ENCODE measurements around the gene NCKAP1.
"Not testable (repeated sequence)": the region's sequence is repeated elsewhere in the genome, so short reads cannot be mapped to it uniquely, and the experiment has no call there.

Gene NCKAP1

GRCh38 chr2:182966356-182966755 lies 71.9 kb downstream of the NCKAP1 start:
- DNase-seq; in situ Hi-C loops (cut with HindIII; ENCODE audit: low pct_ligation_motif_present, low pct_unique_long_range_greater_than_20kb, low sequenced_read_pairs): not testable (repeated sequence)

DNA sequence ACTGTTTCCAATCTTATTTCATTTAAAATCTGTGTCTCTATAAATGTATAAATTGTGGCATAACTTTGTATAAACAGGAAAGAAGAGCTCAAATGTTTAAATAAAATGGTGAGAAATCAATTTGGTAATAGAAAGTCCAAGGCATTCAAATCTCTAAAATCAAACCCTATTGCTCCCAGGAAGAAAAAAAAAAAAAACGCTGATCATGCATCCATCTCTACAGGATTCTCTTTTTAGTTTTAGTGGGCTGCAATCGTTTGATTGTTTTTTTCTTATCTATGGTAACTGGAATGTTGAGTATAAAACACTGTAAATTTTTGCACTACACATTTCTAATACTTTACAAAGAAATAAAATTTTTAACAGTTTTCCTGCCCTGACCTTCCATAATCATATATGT lies 75.6 kb downstream of the NCKAP1 start:
- no peak for DNase-seq
- in situ Hi-C loops (cut with HindIII; ENCODE audit: low pct_ligation_motif_present, low pct_unique_long_range_greater_than_20kb, low sequenced_read_pairs), result no loop called here

DNA sequence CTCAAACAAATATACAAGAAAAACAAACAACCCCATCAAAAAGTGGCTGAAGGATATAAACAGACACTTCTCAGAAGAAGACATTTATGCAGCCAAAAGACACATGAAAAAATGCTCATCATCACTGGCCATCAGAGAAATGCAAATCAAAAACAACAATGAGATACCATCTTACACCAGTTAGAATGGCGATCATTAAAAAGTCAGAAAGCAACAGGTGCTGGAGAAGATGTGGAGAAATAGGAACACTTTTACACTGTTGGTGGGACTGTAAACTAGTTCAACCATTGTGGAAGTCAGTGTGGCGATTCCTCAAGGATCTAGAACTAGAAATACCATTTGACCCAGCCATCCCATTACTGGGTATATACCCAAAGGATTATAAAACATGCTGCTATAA lies 77.4 kb downstream of the NCKAP1 start:
- in situ Hi-C loops (cut with HindIII; ENCODE audit: low pct_ligation_motif_present, low pct_unique_long_range_greater_than_20kb, low sequenced_read_pairs); DNase-seq: not testable (repeated sequence)

- in situ Hi-C loops (cut with HindIII; ENCODE audit: low pct_ligation_motif_present, low pct_unique_long_range_greater_than_20kb, low sequenced_read_pairs), result no loop called here
- DNase-seq, result no peak
Measured at GRCh38 chr2:182954789-182955188, 83.5 kb downstream of the NCKAP1 start.

GRCh38 chr2:182952741-182953450 lies 85.4 kb downstream of the NCKAP1 start:
- no peak for DNase-seq
- in situ Hi-C loops (cut with HindIII; ENCODE audit: low pct_ligation_motif_present, low pct_unique_long_range_greater_than_20kb, low sequenced_read_pairs), result no loop called here

- no peak for DNase-seq
- in situ Hi-C loops (cut with HindIII; ENCODE audit: low pct_ligation_motif_present, low pct_unique_long_range_greater_than_20kb, low sequenced_read_pairs), result no loop called here
Measured at GRCh38 chr2:182951948-182952663, 86.2 kb downstream of the NCKAP1 start.

DNA sequence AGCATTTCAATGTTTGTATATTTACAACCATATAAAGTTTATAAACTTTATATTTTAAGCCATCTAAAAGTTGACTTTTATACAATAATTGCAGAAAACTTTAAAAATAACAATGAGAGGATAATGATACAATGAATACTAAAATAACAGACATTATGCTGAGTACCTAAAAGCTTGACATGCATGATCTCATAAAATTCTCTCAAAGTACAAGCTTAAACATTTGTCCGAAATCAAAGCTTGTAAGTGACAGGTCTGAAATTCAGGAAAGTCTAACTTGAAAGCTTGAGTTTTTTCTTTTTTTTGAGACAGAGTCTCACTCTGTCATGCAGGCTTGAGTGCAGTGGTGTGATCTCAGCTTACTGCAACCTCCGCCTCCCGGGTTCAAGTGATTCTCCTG lies 87.7 kb downstream of the NCKAP1 start:
- no peak for DNase-seq
- in situ Hi-C loops (cut with HindIII; ENCODE audit: low pct_ligation_motif_present, low pct_unique_long_range_greater_than_20kb, low sequenced_read_pairs), result no loop called here

DNA sequence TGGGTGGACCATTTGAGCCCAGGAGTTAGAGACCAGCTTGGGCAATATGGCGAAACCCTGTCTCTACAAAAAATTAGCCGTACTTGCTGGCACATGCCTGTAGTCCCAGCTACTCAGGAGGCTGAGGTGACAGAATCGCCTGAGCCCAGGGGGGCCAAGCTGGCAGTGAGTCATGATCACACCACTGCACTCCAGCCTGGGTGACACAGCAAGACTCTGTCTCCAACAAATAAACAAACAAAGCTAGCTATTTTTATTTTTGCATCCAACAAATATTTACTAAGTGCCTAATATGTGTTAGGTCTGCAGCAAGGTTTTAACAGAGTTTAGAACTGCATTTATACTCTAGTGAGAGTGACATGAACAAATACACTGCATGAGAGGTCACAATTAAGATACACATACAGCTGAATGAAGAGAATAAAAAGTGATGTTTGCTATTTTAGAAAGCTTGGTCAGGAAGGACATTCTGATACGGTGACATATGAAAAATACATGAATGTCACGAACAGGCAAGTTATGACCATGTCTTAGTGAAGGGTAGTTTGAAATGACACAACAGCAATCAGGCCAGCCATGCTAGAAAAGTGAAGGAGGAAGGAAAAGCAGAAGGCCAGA lies 88.6 kb downstream of the NCKAP1 start:
- in situ Hi-C loops (cut with HindIII; ENCODE audit: low pct_ligation_motif_present, low pct_unique_long_range_greater_than_20kb, low sequenced_read_pairs), result no loop called here
- DNase-seq, result peak; percentile 57

- in situ Hi-C loops (cut with HindIII; ENCODE audit: low pct_ligation_motif_present, low pct_unique_long_range_greater_than_20kb, low sequenced_read_pairs), result no loop called here
- DNase-seq, result no peak
Measured at GRCh38 chr2:182949052-182949451, 89.2 kb downstream of the NCKAP1 start.

DNA sequence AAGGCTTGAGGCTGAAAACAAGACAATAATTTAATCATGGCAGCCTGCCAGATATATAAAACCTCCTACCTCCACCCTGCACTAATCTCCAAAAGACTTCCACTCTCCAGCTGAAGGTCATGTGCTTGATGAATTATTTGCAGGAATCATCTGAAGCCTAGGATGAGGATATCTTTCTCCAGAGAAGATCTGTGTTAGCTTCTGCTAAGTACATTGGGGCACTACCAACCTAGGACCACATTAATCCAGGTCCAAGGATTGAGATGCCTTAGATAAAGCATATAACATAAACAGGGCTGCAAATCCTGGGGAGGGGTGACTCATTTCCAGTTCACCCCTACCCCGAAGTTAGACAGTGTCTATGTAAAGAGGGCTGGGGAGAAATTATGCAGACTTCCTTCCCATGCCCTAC lies 91.3 kb downstream of the NCKAP1 start:
- in situ Hi-C loops (cut with HindIII; ENCODE audit: low pct_ligation_motif_present, low pct_unique_long_range_greater_than_20kb, low sequenced_read_pairs), result no loop called here
- no peak for DNase-seq

DNA sequence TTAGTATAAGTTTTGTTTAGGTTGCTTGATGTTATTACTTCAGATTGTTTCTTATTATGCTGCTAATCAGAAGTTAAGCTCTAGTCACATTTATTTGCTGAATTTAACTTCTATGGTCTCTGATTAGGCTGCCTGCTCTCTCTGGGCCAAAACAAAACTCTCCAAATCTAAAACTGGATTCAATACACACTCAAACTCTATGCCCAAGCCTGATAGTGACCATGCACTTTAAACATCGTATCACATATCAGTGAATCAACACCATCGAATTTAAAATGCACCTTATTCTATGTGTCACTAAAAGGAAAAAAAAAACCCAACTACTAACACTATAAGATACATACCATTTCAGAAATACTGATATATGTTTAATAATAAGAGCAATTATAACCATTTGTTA lies 94.9 kb downstream of the NCKAP1 start:
- in situ Hi-C loops (cut with HindIII; ENCODE audit: low pct_ligation_motif_present, low pct_unique_long_range_greater_than_20kb, low sequenced_read_pairs), result no loop called here

DNA sequence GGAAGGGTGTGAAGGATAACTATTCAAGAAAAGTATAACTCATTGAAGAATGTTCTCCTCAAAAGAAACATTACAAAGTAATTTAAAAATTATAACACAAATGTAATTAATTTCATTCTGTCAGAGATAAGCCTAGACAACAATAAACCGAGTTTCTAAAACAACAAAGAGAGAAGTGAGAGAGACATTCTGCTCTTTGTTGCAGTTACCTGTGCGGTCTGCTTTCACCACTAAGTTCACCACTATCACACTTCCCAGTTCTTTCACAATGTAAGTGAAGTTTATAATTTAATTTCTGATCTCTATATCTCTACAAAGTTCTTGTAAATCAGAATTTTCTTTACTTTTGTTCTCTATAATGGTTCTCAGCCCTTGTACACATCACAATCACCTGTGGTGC lies 95.5 kb downstream of the NCKAP1 start:
- no peak for DNase-seq
- in situ Hi-C loops (cut with HindIII; ENCODE audit: low pct_ligation_motif_present, low pct_unique_long_range_greater_than_20kb, low sequenced_read_pairs), result no loop called here

More for the DNA sequence above, 94.9 kb downstream of the NCKAP1 start:
- no peak for DNase-seq

GRCh38 chr2:182941919-182942318 lies 96.3 kb downstream of the NCKAP1 start:
- in situ Hi-C loops (cut with HindIII; ENCODE audit: low pct_ligation_motif_present, low pct_unique_long_range_greater_than_20kb, low sequenced_read_pairs), result no loop called here
- DNase-seq, result no peak

GRCh38 chr2:182941121-182941722 lies 97.0 kb downstream of the NCKAP1 start:
- no peak for DNase-seq
- in situ Hi-C loops (cut with HindIII; ENCODE audit: low pct_ligation_motif_present, low pct_unique_long_range_greater_than_20kb, low sequenced_read_pairs), result no loop called here

GRCh38 chr2:182937870-182938269 lies 100.4 kb downstream of the NCKAP1 start:
- no peak for DNase-seq
- in situ Hi-C loops (cut with HindIII; ENCODE audit: low pct_ligation_motif_present, low pct_unique_long_range_greater_than_20kb, low sequenced_read_pairs), result no loop called here

GRCh38 chr2:182933629-182934028 lies 104.6 kb downstream of the NCKAP1 start:
- DNase-seq, result no peak
- in situ Hi-C loops (cut with HindIII; ENCODE audit: low pct_ligation_motif_present, low pct_unique_long_range_greater_than_20kb, low sequenced_read_pairs), result no loop called here

DNA sequence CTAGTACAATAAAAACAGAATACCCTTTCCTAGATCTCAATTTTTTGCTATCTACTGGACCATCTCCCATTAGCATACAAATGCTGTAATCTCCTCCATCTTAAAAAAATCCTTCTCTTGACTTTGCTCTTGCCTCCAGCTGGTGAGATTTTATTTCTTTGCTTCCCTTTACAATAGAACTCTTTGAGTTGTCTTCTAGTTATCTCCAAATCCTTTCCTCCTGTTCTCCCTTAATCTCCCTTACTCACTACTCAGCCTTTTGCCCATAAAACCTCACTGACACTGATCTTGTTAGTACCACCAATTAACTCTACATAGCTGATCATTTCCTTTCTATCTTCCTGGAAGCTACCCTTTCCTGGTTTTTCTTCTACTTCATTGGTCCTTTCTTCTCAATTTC lies 108.3 kb downstream of the NCKAP1 start:
- DNase-seq, result no peak
- in situ Hi-C loops (cut with HindIII; ENCODE audit: low pct_ligation_motif_present, low pct_unique_long_range_greater_than_20kb, low sequenced_read_pairs), result no loop called here

- no peak for DNase-seq
- in situ Hi-C loops (cut with HindIII; ENCODE audit: low pct_ligation_motif_present, low pct_unique_long_range_greater_than_20kb, low sequenced_read_pairs), result no loop called here
Measured at GRCh38 chr2:182924306-182924705, 114.0 kb downstream of the NCKAP1 start.

DNA sequence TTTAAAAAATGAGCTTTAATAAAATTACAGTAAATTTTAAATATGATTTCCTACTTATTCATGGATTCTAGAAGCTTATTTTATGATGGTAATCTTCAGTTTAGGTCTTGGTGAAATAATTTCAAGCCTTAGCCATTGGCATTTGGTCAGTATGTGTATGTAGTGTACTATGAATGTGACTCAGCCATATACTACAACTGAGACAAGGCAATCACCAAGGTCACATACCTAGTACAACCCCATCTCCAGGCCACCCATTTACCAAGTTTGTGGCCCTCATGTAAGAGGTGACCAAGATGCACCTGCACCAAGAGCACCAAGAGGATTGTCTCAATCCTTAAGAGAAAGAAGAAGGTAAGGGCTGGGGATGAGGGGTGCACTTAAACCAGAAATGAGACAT lies 117.0 kb downstream of the NCKAP1 start:
- in situ Hi-C loops (cut with HindIII; ENCODE audit: low pct_ligation_motif_present, low pct_unique_long_range_greater_than_20kb, low sequenced_read_pairs), result no loop called here
- no peak for DNase-seq
